GM20000 (cell line): Measurements from ENCODE around the gene POP5.

Experiments
- DNase-seq: peaks from one replicate; pipeline ENCODE4 v3.0.0; 2012; ENCODE audit warnings: low spot score
- CTCF ChIP-seq: IDR thresholded peaks from 2 replicates; pipeline ENCODE4 v1.5.1; 2012; ENCODE audit warnings: mild to moderate bottlenecking, control low read depth; ENCODE audit errors: extremely low read depth, missing control alignments

The POP5 gene

GRCh38 chr12:120592121-120593049 lies 11.2 kb upstream of the POP5 start:
- DNase-seq = no peak

GRCh38 chr12:120590741-120591407 lies 9.7 kb upstream of the POP5 start:
- no peak for TF ChIP-seq CTCF
- no peak for DNase-seq

More at GRCh38 chr12:120592121-120593049, 11.2 kb upstream of the POP5 start:
- no peak for TF ChIP-seq CTCF

- no peak for TF ChIP-seq CTCF
- DNase-seq = no peak
Observed at GRCh38 chr12:120588948-120589930, 8.0 kb upstream of the POP5 start.

GRCh38 chr12:120588371-120588770 lies 7.2 kb upstream of the POP5 start:
- no peak for DNase-seq
- TF ChIP-seq CTCF = no peak

- TF ChIP-seq CTCF = no peak
- no peak for DNase-seq
Observed at GRCh38 chr12:120586860-120587259, 5.7 kb upstream of the POP5 start.

GRCh38 chr12:120586206-120586605 lies 5.0 kb upstream of the POP5 start:
- TF ChIP-seq CTCF = no peak
- no peak for DNase-seq
